ENCODE data around the gene SPEG.

Gene SPEG

DNA sequence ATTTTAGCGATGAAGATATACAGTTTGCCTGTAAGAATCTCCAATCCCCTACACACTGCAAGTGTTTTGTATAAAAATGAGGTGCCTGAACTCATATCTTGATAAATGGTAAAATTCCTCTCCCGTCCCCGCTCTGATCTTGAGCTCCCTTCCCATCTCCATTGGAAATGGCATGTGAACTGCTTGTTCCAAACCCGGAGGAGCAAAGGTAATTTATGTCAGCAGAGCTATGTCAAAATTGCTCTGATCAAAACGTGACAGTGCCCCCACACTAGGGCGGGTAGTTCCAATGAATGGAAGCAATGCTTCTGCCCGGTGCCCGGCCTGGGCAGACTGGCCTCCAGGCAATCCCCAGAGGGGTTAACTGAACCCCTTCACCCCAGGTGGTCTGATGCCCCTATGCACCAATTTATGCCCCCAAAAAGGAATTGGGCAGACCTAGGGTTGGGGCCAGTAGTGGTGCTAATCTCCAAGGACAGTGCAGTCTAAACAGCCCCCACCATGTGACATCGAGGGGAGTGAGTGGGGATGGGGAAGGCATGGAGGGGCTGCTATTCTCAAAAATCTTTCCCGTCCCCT is 60.4 kb downstream of the SPEG start:
- DNase-seq (ENCODE audit: low read depth in 1 of 2, low spot score in 1 of 2), result no peak

DNA sequence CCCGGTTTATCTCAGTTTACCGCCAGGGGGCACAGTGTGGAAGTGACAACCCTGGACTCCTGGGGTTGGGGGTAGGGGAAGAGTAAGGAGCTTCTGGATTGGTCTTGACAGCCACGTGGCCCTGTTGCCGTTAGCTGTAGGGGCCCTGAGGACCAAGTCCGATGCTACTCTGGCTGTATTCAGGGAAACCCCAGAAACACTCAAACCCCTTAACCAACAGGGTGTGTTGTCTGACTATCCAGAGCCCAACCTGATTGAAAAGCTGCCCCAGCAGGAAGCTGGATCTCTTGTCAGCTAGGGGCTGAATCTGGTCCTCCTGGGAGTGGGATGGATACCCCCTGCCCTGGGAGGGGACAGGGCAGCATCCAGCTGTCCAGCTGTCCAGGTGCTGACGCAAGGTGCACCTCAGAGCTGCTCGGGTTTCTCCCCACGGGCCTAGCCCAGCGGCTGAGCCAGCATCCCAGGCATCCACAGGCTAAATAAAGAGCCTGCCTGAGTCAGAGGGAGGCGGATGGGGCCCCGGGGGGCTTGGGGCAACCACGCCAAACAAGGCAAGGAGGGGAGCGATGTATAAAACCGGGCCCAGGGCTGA is 61.0 kb downstream of the SPEG start:
- peak in 1 of 2 donors; percentile 20 for DNase-seq (ENCODE audit: low read depth in 1 of 2, low spot score in 1 of 2)

DNA sequence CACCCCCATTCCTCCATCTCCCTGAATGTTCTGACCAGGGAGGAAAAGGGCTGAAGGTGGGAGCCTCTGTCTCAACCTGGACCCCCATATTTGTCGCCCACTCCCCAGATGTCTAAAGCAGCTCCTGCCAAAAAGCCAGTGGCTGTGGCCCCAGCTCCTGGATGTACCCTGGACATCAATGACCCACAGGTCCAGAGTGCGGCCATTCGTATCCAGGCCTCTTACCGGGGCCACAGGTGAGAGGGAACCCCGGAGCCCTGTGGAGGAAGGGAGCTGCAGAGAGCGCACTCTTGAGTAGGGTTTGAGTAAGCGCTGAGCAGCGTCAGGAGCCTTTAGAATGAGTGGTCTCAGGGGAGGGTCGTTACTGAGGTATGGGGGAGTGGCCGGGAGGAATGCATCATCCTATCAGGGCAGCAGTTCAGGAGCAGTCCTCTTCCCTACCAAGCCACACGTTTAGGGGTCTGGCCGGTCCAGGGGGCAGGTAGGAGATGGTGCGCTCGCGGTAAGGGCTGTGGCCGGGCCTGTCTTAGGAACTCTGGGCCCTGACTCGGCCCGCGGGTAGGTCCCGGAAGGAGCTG is 61.7 kb downstream of the SPEG start:
- no peak for DNase-seq (ENCODE audit: low read depth in 1 of 2, low spot score in 1 of 2)

DNA sequence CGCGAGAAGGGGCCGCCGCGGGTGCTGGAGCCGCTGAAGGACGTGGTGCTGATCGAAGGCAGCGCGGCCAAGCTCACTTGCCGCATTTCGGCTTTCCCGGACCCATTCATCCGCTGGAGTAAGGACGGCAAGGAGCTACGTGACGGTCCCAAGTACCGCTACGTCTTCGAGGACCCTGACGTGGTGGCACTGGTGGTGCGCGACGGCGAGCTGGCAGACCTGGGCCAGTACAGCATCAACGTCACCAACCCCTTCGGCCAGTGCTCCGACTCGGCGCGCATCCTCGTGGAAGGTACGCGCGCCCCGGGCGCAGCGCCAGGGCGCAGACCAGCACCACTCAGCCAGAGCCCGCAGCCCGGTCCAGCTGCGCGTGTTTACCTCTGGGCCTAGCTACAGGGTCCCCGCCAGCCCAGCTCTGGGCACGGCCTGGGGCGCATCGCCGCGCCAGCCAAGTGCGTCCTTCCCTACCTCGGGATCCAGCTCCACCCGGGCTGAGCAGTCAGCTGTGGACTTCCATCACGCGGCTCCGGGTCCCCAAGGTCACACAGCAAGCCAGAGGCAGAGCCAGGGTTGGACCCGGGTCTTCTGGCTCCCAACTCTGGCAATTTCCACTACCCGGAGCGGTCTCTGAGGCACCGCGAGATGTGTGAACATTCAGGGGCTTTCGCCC is 62.3 kb downstream of the SPEG start:
- no peak for DNase-seq (ENCODE audit: low read depth in 1 of 2, low spot score in 1 of 2)

DNA sequence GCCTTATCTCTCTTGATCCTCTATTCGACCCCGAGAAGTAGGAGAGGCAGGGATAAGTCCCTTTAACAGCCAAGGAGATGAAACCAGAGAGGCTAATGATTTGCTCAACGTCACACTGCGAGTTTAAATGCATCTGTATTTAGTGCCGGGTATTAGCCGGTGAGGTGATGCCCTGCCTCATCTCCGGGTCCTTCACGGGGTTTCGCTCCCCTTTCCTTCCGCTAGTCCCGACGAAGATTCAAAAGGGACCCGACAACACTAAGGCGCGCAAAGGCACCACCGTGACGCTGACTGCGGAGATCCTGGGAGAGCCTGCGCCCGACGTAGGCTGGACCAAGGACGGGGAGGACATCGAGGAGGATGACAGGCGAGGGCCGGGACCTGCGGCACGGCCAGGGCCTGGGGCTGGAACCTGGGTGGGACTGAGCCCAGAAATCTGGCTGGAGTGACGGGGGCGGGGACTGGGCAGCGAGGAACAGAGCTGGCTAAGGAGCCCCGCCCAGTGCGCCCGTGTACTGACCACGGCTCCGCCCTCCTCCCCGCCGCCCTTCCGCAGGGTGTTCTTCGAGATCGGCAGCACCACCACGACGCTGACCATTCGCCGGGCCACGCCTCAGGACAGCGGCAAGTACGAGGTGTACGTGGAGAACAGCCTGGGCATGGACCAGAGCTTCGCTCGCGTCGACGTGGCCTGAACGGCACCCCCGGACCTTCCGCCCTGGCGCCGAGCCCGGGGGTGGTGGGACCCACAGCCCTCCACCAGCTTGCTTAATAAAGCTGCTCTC is 63.0 kb downstream of the SPEG start:
- DNase-seq (ENCODE audit: low read depth in 1 of 2, low spot score in 1 of 2), result no peak

DNA sequence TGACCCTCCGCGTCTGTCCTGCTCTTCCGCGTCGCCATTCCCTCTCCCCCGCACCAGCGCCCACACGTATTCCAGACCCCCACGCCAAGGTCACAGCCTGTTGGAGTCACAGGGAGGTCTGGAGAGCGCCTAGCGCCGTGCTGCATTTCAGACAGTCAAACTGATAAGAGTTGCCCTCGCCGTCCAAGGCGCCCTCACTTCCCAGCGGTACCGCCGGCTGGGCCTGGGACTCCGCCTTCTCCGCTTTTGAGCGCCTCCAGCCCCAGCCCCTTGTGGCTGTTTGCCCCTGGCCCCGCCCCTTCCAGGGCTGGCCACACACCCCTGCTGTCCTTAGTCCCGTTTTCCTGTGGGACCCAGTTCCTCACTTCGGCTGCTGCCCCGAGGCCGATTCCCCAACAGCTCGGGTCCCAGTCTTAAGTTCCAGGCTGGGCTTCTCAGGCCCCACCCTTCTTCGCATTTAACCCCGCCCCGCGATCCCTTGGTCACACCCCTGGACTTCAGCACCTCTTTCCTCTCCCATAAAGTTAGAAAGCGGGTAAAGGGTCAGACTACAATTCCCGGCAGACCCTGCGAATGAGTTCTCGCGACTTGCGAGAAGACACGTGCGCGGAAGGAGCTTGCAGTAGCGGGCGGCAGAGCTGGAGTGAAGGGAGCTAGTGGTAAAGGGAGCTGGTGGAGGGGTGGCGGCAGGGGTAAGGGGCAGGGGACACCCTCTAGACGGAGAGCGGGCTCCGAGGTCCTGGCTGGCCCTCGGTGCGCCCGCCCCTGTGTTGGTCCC is 63.8 kb downstream of the SPEG start, which contains the start of gene GMPPA:
GMPPA (plus strand) TSS at position 612 of the 778 bp plus-strand sequence. CDS start 1,085 bp downstream, outside the sequence.
- DNase-seq (ENCODE audit: low read depth in 1 of 2, low spot score in 1 of 2), result peak; percentile 82 to 84

DNA sequence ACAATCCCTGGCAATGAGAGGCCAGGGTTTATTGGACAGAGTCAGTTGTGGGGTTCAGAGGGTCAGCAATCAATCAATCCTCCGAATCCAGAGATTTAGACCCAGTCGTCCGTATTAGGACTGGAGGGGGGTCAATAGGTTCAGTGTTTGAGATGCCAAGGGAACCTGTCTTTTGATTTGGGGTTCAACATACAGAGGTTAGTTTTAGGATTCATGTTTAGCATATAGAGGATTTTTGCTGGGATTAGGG is 64.3 kb downstream of the SPEG start:
- DNase-seq (ENCODE audit: low read depth in 1 of 2, low spot score in 1 of 2), result no peak

DNA sequence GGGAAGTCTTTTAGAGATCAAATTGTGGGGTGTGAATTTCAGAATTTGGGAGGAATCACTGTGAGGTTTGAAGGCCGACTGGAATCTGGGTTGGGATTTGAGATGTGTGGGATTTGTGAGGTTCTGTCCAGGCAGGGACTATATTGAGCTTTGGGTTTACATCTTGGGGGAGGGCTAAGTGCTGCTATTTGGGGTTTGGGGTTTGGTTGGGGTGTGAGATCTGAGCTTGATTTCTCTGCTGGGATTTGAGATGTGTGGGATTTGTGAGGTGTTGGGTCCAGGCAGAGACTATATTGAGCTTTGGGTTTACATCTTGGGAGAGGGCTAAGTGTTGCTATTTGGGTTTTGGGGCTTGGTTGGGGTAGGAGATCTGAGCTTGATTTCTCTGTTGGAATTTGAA is 64.9 kb downstream of the SPEG start:
- no peak for DNase-seq (ENCODE audit: low read depth in 1 of 2, low spot score in 1 of 2)

DNA sequence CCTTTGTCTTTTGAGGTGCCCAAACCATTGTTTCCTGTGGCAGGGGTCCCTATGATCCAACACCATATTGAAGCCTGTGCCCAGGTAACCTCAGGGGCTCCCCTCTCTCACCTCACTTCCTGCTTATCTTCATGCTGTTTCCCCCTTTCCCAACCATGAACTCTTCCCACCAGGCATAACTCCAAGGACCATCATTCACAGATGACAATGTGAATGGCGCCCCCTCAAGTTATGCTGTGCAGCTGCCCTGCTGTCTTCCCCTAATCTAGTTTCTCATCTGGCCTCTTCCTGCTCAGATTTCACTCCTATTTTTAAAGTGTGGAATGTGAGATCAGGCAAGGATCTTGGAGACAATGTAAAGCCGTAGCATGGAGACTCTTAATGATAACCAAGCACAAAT is 65.5 kb downstream of the SPEG start:
- no peak for DNase-seq (ENCODE audit: low read depth in 1 of 2, low spot score in 1 of 2)

DNA sequence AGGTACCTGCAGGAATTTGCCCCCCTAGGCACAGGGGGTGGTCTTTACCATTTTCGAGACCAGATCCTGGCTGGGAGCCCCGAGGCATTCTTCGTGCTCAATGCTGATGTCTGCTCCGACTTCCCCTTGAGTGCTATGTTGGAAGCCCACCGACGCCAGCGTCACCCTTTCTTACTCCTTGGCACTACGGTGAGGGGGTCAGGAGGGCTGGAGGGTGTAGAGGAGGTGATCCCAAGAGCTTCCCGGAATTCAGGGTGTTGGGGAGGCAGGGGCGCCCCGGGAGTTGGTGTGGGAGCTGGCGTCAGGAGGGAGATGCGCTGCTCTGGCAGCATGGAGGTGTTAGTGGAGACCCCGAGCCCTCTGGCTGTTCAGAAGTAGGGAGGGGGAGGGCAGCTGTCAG is 67.2 kb downstream of the SPEG start:
- no peak for DNase-seq (ENCODE audit: low read depth in 1 of 2, low spot score in 1 of 2)

DNA sequence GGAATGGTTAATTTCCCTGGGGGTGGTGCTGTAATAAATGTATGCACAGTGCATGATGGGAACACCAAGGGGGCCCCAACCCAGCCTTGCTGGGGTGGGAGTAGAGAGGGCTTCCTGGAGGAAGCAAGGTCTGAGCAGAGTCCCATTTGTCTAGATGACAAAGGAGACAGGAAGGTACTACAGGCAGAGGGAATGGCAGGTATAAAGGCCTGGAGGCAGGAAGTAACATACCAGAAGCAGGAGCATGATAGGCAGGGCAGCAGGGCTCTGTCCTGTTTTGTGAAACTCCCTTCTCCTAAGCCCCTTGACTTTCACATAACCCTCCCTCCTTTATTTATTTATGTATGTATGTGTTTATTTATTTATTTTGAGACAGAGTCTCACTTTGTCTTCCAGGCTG is 68.0 kb downstream of the SPEG start:
- DNase-seq (ENCODE audit: low read depth in 1 of 2, low spot score in 1 of 2), result no peak

DNA sequence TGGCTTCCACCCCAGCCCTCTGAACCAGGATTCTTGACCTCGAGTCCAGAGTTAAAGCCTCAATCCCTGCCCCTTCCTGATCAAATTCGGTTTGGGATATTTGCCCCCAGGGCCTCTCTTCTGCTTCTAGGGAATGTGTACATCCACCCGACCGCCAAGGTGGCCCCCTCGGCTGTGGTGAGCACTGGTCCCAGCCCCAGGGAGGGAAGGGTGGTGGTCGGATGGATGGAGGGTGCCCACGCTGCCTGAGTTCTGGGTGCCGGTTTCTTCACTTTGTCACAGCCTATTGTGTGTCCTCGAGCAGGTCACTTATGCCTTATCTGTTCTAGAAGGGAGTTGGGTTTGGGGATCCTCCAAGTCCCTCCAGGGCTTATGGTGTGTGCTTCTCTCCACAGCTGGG is 70.9 kb downstream of the SPEG start:
- no peak for DNase-seq (ENCODE audit: low read depth in 1 of 2, low spot score in 1 of 2)

DNA sequence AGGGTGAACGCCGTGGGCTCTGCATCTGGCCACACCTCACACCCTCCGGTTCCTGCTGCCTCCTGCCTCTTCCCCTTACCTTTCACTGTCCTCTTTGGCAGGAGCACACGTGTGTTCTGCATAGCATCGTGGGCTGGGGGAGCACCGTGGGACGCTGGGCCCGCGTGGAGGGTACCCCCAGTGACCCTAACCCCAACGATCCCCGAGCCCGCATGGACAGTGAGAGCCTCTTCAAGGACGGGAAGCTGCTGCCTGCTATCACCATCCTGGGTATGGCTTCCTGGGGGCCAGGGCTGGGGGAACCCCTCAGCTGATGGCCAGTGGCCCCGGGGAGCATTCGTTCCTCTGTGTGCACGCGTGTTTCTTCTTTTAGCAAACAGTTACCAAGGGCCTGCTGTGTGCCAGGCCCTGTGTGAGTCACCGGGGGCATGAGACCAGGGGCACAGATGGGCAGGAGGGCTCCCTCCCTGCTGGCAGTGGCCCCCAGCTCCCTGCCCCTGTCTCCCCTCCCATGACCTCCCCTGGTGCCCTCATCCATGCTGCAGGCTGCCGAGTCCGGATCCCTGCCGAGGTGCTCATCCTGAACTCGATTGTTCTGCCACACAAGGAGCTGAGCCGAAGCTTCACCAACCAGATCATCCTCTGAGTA is 71.6 kb downstream of the SPEG start:
- no peak for DNase-seq (ENCODE audit: low read depth in 1 of 2, low spot score in 1 of 2)

DNA sequence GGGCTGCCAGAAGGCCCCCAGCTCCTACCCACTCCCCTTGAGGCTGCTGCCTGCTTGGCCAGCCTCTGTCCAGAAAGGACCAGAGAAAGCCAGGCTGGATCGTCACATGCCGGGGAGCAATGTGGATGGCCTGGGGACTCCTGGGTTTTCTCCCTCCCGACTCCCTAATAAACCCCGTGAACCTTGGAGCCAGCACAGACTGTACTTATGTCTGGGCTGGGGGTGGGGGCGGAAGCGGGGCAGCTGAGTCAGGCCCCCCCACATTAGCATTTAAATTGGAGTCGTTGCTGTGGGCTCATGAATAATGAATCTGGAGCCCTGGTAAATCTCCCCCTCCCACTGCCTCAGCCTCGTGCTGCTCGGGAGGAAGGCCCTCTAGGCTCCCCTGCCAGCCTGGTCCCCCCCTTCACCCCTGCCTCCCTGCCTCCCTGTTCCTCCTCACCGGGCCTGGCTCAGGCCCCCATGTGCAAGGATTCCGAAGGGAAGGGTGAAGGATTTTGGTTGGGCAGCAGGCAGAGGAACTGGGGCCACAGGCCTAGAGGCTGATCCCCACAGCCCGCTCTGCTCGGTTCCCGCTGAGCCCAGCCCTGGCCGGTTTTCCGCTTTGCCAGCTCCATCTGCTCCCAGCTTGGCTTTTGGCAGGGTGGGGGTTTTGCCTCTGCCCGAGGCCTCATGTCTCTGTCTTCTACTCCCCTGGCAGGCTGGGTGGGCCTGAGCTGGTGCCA is 72.3 kb downstream of the SPEG start:
- DNase-seq (ENCODE audit: low read depth in 1 of 2, low spot score in 1 of 2), result no peak

DNA sequence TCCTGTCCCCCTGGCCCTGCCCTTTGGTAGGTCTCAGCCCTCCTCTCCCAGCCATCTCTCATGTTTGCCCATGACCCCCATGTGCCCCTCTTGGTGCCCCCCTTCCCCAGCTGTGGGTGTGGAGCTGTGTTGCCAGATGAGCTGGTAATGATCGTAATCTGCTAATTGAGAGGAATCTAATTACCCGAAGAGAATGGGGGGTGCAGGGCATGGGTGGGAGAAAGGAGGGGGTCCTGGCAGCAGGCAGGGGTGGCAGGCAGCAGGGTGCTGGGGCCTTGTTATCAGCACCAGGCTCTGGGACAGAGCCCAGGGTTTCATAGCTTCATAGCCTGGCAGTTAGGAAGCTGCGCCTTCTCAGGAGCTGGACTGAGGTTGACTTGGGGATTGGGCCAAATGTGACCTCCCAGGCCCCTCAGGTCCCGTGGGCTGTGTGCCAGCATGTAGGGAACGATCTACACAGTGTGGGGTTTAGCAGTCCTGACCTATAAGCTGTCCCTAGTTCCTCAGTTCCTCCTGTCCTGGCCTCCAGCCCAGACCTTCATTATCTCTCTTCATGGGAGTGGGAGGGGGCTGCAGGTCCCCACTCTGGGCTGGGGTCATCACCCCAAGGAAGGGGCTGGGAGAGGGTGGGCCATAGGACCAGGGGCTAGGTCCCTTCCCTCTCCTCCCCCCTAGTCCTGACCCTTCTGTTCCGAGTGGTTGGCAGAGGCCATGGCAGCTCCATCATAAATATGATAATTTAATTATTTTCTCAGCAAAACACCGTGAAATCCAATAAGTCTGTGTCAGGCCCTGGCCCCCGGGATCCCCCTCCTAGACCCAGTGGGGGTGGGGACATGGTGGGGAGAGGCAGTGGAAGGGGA is 73.2 kb downstream of the SPEG start:
- no peak for DNase-seq (ENCODE audit: low read depth in 1 of 2, low spot score in 1 of 2)

DNA sequence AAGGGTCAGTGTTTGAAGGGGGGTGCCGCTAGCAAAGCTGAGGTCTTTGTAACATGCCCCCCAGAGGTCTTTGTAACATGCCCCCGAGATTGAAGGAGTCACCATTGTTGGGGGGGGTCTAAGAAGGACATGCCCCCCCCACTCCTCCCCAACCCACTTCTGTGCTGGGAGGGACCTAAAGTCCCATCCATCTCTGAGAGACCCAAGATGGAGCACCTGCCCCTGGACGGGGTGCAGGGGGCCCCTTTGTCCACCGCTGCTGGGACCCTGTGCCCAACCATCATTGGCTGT is 73.7 kb downstream of the SPEG start:
- no peak for DNase-seq (ENCODE audit: low read depth in 1 of 2, low spot score in 1 of 2)

DNA sequence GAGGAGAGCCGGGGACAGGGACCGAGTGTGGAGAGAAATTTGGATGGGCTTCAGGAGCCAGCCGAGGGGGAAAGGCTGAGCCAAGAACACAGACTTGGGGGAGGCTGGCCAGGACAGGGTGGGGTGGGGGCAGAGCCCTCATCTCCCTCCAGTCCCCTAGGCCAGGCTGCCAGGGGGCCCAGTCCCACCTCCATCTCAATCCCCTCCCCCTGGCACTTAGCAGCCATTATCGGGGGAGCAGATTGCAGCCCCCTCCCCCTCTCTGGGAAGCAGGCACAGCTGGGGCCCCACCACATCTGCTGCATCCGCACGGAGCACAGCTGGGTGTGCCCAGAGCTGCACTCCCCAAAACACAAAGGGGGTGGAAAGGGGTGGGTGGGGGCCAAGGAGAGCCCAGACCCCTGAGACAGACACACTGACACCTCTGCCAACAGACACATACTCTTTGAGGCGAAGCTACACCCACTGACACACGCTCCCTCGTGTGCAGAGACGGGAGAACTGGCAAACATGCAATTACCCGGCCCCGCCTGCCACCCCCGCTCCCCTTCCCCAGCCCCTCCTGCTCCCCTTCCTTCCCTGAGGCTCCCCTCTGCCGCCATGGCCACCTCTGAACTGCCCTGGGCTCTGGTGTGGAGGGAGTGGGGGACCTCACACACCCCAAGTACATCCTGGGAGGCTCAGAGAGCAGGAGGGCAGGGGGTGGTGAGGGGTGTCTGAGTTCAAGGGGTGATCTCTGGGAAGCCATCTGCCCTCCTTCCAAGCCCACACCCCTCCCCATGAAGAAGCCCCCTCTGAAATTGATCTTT is 74.5 kb downstream of the SPEG start:
- no peak for DNase-seq (ENCODE audit: low read depth in 1 of 2, low spot score in 1 of 2)

DNA sequence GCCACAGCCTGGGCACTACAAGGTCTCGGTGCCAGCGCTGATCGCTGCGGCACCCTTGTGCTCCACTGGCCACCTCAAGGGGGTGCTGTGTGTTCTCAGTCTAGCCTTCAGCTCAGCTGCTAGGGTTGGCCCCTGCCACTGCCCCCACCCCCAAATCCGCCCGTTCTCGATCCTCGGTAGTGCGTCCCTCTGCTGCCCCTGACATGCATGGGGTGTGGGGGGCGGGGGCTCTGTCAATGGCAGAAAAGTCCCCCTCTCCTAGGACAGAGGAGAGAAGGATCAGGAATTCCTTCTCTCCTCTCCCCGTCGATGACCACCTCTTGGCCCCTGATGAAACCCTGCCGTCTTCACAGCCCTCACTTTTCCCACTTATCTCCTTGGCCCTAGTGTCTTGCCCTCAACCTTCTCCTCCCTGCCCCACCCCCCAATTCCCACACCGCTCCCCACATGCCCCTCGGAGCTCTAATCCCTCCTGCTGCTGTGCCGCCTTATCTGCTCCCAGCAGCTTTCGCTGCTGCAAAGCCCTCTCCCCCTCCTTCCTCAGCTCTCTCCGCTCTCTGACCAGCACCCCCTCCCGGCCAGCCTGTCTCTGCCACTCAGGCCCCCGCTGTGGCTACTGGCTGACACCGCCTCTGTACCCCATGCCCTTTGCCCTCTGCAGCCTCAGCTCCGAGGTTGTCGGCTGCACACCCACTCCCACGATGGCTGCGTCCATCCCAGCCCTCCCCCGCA is 75.3 kb downstream of the SPEG start:
- DNase-seq (ENCODE audit: low read depth in 1 of 2, low spot score in 1 of 2), result no peak

Data from activated T-helper 1 cell treated with anti-CD3 and anti-CD28 coated beads, Interleukin-2, amount 50 U/mL, for 16 hours (primary cell).